ENCODE results near the gene ENGASE.

Gene ENGASE

DNA sequence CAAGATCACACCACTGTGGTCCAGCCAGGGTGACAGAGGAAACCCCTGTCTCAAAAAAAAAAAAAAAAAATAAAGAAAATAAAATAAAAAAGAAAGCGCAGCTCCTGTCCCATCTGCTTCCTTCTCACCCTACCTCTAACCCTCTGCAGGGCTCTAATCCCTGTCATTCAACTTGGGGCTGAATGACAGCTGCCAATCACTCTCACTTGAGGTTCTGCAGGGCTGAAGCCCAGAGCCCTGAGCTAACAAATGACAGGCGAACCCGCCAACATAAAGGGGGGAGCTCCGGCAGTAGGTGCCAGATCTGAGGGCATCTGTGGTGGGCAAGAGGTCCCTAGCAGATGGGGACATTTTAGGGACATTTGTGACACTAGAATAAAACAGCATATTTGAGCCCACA, 44.3 kb downstream of the ENGASE start:
- DNase-seq = no peak
- no peaks in the 10 kb centered on the region for H3K36me3 Mint-ChIP-seq (ENCODE audit: low read depth)
- no peak overlapping the region for H3K4me3 Mint-ChIP-seq
- TF ChIP-seq, protein P1, sequence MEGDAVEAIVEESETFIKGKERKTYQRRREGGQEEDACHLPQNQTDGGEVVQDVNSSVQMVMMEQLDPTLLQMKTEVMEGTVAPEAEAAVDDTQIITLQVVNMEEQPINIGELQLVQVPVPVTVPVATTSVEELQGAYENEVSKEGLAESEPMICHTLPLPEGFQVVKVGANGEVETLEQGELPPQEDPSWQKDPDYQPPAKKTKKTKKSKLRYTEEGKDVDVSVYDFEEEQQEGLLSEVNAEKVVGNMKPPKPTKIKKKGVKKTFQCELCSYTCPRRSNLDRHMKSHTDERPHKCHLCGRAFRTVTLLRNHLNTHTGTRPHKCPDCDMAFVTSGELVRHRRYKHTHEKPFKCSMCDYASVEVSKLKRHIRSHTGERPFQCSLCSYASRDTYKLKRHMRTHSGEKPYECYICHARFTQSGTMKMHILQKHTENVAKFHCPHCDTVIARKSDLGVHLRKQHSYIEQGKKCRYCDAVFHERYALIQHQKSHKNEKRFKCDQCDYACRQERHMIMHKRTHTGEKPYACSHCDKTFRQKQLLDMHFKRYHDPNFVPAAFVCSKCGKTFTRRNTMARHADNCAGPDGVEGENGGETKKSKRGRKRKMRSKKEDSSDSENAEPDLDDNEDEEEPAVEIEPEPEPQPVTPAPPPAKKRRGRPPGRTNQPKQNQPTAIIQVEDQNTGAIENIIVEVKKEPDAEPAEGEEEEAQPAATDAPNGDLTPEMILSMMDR (IDR thresholded peaks at IDR 0.05) = no peak
- peaks cover 3% of the 10 kb centered on the region for H3K27me3 Mint-ChIP-seq (ENCODE audit: low read depth, poor library complexity)
- no peaks in the 10 kb centered on the region for H3K9me3 Mint-ChIP-seq
- no peak overlapping the region for H3K27ac Mint-ChIP-seq
- H3K4me1 Mint-ChIP-seq = peaks cover 20% of the 10 kb centered on the region

GRCh38 chr17:79120259-79120658, 45.6 kb downstream of the ENGASE start:
- Mint-ChIP-seq H3K36me3 (ENCODE audit: low read depth) (no peaks in the 10 kb centered on the region), H3K4me3 (no peak overlapping the region), H3K27ac (no peak overlapping the region), H3K27me3 (ENCODE audit: low read depth, poor library complexity) (peaks cover 3% of the 10 kb centered on the region), H3K9me3 (no peaks in the 10 kb centered on the region), H3K4me1 (peaks cover 9% of the 10 kb centered on the region)
- no peak for DNase-seq
- TF ChIP-seq, protein P1 (IDR thresholded peaks at IDR 0.05) = no peak

DNA sequence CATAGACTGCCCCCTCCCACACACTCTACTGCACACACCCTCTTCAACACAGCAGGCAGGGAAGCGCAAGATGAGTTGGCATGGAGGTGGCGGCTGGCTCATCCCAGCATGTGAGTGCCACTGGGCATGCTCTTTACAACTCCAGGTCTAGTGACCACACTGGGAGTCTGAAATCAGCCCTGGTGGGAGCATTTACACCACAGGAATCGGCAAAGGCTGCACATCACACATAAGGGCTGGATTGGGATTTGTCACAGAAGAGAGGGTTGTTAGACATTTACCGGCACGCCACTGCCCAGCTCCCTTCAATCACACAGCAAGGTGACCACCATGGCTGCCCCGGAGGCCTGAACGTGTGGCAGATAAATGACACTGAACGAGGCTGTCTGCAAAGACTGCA, 49.4 kb downstream of the ENGASE start:
- peaks cover 3% of the 10 kb centered on the region for H3K4me1 Mint-ChIP-seq
- no peaks in the 10 kb centered on the region for H3K9me3 Mint-ChIP-seq
- H3K4me3 Mint-ChIP-seq = no peak overlapping the region
- no peak for DNase-seq
- H3K27ac Mint-ChIP-seq = peak overlapping the region; percentile 42
- peaks cover 17% of the 10 kb centered on the region for H3K27me3 Mint-ChIP-seq (ENCODE audit: low read depth, poor library complexity)
- TF ChIP-seq, protein P1 (IDR thresholded peaks at IDR 0.05) = no peak
- no peaks in the 10 kb centered on the region for H3K36me3 Mint-ChIP-seq (ENCODE audit: low read depth)

DNA sequence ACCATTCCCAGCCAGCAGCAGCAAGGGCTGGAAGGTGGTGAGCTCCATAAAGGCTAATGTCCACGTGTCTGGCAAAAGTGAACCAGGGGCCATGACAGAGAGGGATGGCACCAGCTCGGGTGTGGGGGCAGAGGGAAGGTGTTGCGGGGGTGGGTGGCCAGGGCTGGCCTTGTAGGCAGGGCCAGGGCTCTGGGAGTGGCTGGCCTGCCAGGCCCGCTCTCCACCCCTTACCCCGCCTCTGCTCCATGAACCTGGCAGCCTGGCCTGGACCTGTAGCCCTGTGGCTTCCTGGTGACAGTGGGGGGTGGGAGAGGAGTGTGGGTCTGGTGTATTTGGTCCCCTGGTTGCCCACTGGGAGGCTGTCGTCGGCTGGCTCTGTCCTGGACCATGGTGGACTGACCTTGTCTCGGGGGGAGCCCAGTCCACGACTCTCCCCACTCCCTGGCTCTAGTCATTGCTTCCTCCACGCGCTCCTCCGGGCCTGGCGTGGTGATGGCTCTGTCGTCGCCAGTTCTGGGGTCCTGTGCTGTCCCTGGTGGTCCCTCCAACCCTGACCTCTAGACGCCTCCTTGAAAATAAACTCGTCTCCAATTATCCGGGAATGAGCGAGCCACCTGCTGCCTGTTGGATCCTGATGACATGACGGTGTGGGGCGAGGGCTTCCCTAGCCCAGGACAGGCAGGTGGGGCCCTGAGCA, 50.0 kb downstream of the ENGASE start:
- no peaks in the 10 kb centered on the region for H3K36me3 Mint-ChIP-seq (ENCODE audit: low read depth)
- H3K4me1 Mint-ChIP-seq = peaks cover 3% of the 10 kb centered on the region
- H3K9me3 Mint-ChIP-seq = no peaks in the 10 kb centered on the region
- no peak overlapping the region for H3K4me3 Mint-ChIP-seq
- TF ChIP-seq, protein P1 (IDR thresholded peaks at IDR 0.05) = no peak
- no peak overlapping the region for H3K27ac Mint-ChIP-seq
- DNase-seq = no peak
- peaks cover 14% of the 10 kb centered on the region for H3K27me3 Mint-ChIP-seq (ENCODE audit: low read depth, poor library complexity)

DNA sequence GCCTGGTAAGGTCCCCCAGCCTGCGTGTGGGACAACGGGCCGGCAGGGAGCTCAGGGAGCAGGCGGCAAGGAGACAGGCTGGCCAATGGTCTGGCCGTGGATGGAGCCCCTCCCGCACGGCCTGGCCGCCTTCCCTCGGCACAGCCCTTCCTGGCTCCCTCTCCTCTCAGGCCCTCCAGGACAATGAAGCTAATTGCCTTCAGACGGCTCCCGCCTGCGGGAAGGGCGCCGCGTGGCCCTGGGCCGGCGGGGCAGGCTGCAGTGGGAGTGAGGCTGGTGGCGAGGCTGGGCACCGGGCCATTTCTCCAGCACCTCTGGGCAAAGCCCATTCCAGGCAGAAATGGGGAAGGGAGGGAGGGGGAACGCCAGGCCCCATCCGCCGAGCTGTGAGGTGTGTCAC, 50.9 kb downstream of the ENGASE start:
- no peaks in the 10 kb centered on the region for H3K36me3 Mint-ChIP-seq (ENCODE audit: low read depth)
- peaks cover 14% of the 10 kb centered on the region for H3K27me3 Mint-ChIP-seq (ENCODE audit: low read depth, poor library complexity)
- TF ChIP-seq, protein P1 (IDR thresholded peaks at IDR 0.05) = no peak
- H3K4me3 Mint-ChIP-seq = no peak overlapping the region
- H3K4me1 Mint-ChIP-seq = peaks cover 3% of the 10 kb centered on the region
- no peak overlapping the region for H3K27ac Mint-ChIP-seq
- no peak for DNase-seq
- H3K9me3 Mint-ChIP-seq = no peaks in the 10 kb centered on the region

- no peaks in the 10 kb centered on the region for H3K36me3 Mint-ChIP-seq (ENCODE audit: low read depth)
- H3K4me1 Mint-ChIP-seq = peaks cover 7% of the 10 kb centered on the region
- no peaks in the 10 kb centered on the region for H3K9me3 Mint-ChIP-seq
- no peak overlapping the region for H3K4me3 Mint-ChIP-seq
- H3K27me3 Mint-ChIP-seq (ENCODE audit: low read depth, poor library complexity) = peaks cover 14% of the 10 kb centered on the region
- TF ChIP-seq, protein P1 (IDR thresholded peaks at IDR 0.05) = no peak
- no peak for DNase-seq
- no peak overlapping the region for H3K27ac Mint-ChIP-seq
Measured at GRCh38 chr17:79126139-79126538, 51.5 kb downstream of the ENGASE start.
